Measurements from ENCODE around the gene TBC1D17.

DNA sequence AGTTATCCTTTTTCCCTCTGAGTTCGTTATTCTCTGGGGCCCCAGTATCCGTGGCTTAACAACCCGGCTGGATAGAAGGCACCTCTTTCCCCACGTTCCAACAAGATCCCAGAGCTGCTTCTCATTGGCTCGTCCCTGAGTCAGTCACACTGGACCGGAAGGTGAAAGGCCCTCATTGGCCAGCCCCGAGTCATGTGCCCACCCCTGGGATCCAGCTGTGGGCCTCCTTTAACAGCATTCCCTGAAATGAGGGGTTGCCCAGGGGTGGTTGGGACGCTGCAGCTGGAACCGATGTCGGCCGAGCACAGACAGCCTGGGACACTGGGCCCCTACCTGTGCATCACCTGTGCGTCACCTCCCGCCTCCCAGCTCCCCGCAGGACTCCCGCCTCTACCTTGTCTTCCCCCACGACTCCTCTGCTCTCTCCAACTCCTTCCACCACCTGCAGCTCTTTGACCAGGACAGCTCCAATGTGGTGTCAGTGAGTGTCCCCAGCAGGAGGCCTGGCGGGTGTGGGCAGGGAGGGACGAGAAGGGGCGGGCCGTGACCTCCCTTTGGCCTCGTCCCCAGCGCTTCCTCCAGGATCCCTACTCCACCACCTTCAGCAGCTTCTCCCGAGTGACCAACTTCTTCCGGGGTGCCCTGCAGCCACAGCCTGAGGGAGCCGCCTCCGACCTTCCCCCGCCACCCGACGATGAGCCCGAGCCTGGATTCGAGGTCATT is 4.3 kb downstream of the TBC1D17 start:
- no peak for TF ChIP-seq EZH2 (IDR thresholded peaks at IDR 0.05; ENCODE audit: borderline replicate concordance, low read depth, low read length, poor library complexity, severe bottlenecking)
- TF ChIP-seq CTCF (conservative IDR thresholded peaks at IDR 0.05; ENCODE audit: low read depth, low read length): no peak
